B cell (primary cell): ENCODE measurements around the gene CITED4.

ENCODE experiments used
- EZH2 ChIP-seq: IDR thresholded peaks from 2 replicates; pipeline ENCODE4 v1.6.1; 2012; ENCODE audit warnings: borderline replicate concordance, low read depth, mild to moderate bottlenecking, moderate library complexity, low read length; ENCODE audit not compliant: insufficient read depth, poor library complexity, severe bottlenecking
- TF ChIP-seq, protein P1 (sequence below): fragments of 200-600 bp; IDR thresholded peaks from one replicate; pipeline ENCODE4 v1.8.0; 2022; ENCODE audit warnings: antibody characterized with exemption, mild to moderate bottlenecking

DNA sequence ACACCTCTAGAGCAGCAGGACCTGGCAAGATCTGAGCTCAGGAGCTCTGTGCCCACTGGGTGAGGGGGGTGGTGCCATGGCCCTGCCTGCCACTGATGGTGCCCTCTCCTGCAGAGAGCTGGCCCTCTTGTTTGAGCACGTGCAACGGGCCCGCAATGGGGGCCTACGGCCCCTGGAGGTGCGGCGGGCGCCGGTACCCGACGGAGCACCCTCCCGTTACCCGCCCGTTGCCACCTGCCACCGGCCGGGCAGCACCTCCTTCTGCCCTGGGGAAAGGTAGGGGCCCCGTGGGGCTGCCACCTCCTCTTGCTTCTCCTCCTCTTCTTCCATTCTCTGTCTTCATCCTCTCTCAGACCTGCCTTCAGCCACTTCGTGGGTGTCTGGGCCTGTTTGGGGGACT is 38.2 kb downstream of the CITED4 start:
- TF ChIP-seq, protein P1, sequence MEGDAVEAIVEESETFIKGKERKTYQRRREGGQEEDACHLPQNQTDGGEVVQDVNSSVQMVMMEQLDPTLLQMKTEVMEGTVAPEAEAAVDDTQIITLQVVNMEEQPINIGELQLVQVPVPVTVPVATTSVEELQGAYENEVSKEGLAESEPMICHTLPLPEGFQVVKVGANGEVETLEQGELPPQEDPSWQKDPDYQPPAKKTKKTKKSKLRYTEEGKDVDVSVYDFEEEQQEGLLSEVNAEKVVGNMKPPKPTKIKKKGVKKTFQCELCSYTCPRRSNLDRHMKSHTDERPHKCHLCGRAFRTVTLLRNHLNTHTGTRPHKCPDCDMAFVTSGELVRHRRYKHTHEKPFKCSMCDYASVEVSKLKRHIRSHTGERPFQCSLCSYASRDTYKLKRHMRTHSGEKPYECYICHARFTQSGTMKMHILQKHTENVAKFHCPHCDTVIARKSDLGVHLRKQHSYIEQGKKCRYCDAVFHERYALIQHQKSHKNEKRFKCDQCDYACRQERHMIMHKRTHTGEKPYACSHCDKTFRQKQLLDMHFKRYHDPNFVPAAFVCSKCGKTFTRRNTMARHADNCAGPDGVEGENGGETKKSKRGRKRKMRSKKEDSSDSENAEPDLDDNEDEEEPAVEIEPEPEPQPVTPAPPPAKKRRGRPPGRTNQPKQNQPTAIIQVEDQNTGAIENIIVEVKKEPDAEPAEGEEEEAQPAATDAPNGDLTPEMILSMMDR = no peak
- TF ChIP-seq EZH2 = no peak
